Lower lobe of right lung (tissue), 2 donors: ENCODE results near the gene SLC12A4. TPM values are rescaled to one million over a fixed set of nuclear protein-coding genes. Genes with fewer than 3 reads are reported as not detected.
A peak's percentile ranks its signal among the peaks of the same experiment; 100 is the strongest.
"Not testable (repeated sequence)": the region's sequence is repeated elsewhere in the genome, so short reads cannot be mapped to it uniquely, and the experiment has no call there.

Experiments used
- ATAC-seq, 2 donors: fragments of 200-7000 bp; cut with Tn5 transposase; one replicate each; pipeline ENCODE4 v1.9.1; 2020 to 2022; ENCODE audit warnings: mild to moderate bottlenecking in 2 of 2, moderate library complexity in 2 of 2
- DNase-seq: peaks from one replicate; pipeline ENCODE4 v3.0.0-alpha.2; 2020
- H3K27ac ChIP-seq: fragments of 200-600 bp; one replicate; pipeline ENCODE4 v1.8.0; 2022
- H3K27me3 ChIP-seq: fragments of 200-600 bp; one replicate; pipeline ENCODE4 v1.8.0; 2022; ENCODE audit warnings: low read depth
- H3K36me3 ChIP-seq: fragments of 200-600 bp; one replicate; pipeline ENCODE4 v1.8.0; 2022; ENCODE audit warnings: mild to moderate bottlenecking
- H3K4me1 ChIP-seq: fragments of 200-600 bp; one replicate; pipeline ENCODE4 v1.8.0; 2022
- H3K4me3 ChIP-seq: fragments of 200-600 bp; one replicate; pipeline ENCODE4 v1.8.0; 2022; ENCODE audit warnings: mild to moderate bottlenecking
- H3K9me3 ChIP-seq: fragments of 200-600 bp; one replicate; pipeline ENCODE4 v1.8.0; 2022
- CTCF ChIP-seq: fragments of 200-600 bp; IDR thresholded peaks from one replicate; pipeline ENCODE4 v1.8.0; 2022; ENCODE audit warnings: antibody characterized with exemption, mild to moderate bottlenecking
- intact Hi-C: fragments of 100-400 bp; cut with DNase I; formaldehyde crosslinking; loops from one replicate; pipeline ENCODE4 v1.11.0; 2022
- total RNA-seq: library from RNA; stranded (reverse); fragmentation: NEBNext Ultra II Directional; extraction: Animal tissue kit (Norgen Biotek cat#: 25700); gene quantifications from one replicate; pipeline ENCODE4 v1.2.1, GENCODE V29; 2021
- donor health status: DM: no; HTN: yes; CAD: no; lungs with severe emphysema.

SLC12A4 gene
- total RNA-seq, 1 donor from 2014 or later = 80.3 TPM

- intact Hi-C loops = no loop called here
- ATAC-seq (no peak), DNase-seq (no peak)
- Histone ChIP-seq H3K27me3 (no peaks in the 10 kb centered on the region), H3K4me1 (peaks cover 43% of the 10 kb centered on the region), H3K36me3 (peaks cover 47% of the 10 kb centered on the region), H3K4me3 (no peak overlapping the region), H3K27ac (no peak overlapping the region), H3K9me3 (no peaks in the 10 kb centered on the region)
- no peak for TF ChIP-seq CTCF
Measured at GRCh38 chr16:67919622-67920221, 48.7 kb downstream of the SLC12A4 start.

DNA sequence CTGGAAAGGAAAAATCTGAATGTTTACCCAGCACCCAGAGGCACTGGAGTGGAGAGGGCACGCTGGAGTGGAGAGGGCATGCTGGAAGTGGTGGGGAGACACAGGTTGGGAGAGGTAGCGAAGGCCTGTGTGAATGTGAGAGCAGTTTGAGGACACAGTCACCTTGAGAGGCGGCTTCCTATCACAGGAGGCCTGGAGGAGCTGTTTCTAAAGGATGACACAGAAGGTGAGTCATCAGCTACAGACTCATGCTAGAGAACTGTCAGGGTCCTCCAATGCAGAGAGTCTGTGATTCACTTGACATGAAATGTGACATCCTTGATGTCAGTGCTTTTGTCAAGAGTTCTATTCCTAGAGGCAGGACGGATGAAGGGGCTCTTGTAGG lies 50.6 kb downstream of the SLC12A4 start:
- no peak for TF ChIP-seq CTCF
- Histone ChIP-seq H3K4me3 (no peak overlapping the region), H3K4me1 (peaks cover 30% of the 10 kb centered on the region), H3K36me3 (peaks cover 42% of the 10 kb centered on the region), H3K27ac (no peak overlapping the region), H3K27me3 (no peaks in the 10 kb centered on the region), H3K9me3 (no peaks in the 10 kb centered on the region)
- intact Hi-C loops = no loop called here
- ATAC-seq (peak; percentile 55 to 74), DNase-seq (peak; percentile 48)

DNA sequence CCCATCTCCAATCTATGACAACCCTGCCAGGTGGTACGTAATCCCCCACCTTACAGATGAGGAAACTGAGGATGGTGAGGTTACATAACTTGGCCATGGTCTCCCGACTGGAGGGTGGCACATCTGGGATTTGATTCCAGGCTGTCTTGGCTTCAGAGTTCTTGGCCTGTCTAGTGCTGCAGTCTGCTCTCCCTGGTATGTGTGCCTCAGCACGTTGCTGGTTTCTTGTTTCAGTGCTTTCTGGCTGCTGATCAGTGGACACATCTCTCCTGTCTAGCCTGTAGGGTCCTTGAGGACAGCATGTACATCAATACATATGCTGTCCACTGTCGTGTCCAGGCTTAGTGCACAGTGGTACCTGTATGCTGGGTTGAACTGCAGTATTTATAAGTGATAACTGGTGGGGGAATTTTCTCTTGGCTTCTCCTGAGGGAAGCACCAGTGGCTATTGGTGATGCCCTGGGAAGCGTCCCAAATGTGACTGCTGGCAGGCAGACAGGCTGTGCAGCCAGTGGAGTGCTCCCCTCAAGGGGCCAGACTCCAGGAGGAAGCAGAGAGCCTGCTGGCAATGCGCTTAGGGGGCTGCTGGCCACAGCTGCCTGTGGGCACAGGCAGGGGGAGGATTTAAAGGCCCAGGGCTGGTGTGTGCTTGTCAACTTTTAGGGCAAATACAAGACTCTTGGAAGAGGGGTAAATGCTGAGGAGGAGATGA lies 51.1 kb downstream of the SLC12A4 start:
- DNase-seq (peak; percentile 53), ATAC-seq (peak; percentile 48 to 56)
- H3K36me3 ChIP-seq = peaks cover 41% of the 10 kb centered on the region
- no peak overlapping the region for H3K27ac ChIP-seq
- H3K9me3 ChIP-seq = no peaks in the 10 kb centered on the region
- peaks cover 30% of the 10 kb centered on the region for H3K4me1 ChIP-seq
- no peaks in the 10 kb centered on the region for H3K27me3 ChIP-seq
- intact Hi-C loops = no loop called here
- H3K4me3 ChIP-seq = no peak overlapping the region
- TF ChIP-seq CTCF = no peak

- no peak for TF ChIP-seq CTCF
- Histone ChIP-seq H3K27ac (no peak overlapping the region), H3K4me1 (peaks cover 30% of the 10 kb centered on the region)
Measured at GRCh38 chr16:67915831-67916723, 52.4 kb downstream of the SLC12A4 start.

DNA sequence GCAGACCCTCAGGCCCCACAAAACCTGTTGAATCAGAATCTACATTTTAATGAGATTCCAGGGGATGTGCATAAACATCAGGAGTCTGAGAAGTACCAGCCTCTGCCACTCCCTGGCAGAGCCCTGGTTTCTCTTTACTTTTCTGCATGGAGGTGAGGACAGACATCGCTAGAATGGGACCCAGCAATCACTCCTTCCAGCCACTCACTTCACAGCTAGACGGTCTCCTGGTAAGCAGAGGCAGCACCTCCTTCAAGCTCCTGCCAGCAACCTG lies 53.0 kb downstream of the SLC12A4 start:
- ATAC-seq, intact Hi-C loops, H3K27ac ChIP-seq, DNase-seq, H3K9me3 ChIP-seq, H3K4me3 ChIP-seq, H3K27me3 ChIP-seq: not testable (repeated sequence)
- H3K4me1 ChIP-seq = peaks cover 30% of the 10 kb centered on the region
- H3K36me3 ChIP-seq = peaks cover 48% of the 10 kb centered on the region

More at GRCh38 chr16:67915831-67916723, 52.4 kb downstream of the SLC12A4 start:
- Histone ChIP-seq H3K27me3 (no peaks in the 10 kb centered on the region), H3K9me3 (no peaks in the 10 kb centered on the region), H3K36me3 (peaks cover 46% of the 10 kb centered on the region), H3K4me3 (no peak overlapping the region)
- intact Hi-C loops = no loop called here
- DNase-seq (no peak), ATAC-seq (no peak)
